ENCODE results near the gene ANO7. TPM values are rescaled to one million over a fixed set of nuclear protein-coding genes. Genes with fewer than 3 reads are reported as not detected.

Gene ANO7
- total RNA-seq, 2 experiments from 2014 or later = 0.29 to 0.31 TPM

DNA sequence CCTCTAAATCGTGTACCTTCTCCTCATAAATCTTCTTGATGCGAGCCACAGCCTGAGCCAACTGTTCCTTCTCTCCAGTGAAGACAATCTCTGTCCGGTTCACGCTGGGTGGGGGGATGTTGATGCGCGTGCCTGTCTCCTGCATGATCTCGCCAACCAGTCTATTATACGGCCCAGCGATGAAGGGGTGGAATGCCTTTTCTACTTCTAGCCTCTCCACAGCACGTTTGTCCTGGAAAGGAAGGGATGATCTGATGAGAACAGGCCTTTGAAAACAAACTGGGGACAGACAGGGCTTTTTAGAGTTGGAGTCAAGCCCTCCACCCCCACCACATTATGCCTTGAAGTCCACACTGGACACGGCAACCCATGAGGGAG lies 67.7 kb downstream of the ANO7 start:
- no peak overlapping the region for H3K27ac Mint-ChIP-seq
- peaks cover 5% of the 10 kb centered on the region for H3K4me1 Mint-ChIP-seq (ENCODE audit: low read depth)
- H3K4me3 Mint-ChIP-seq = no peak overlapping the region
- H3K36me3 Mint-ChIP-seq (ENCODE audit: low read depth) = peaks cover 64% of the 10 kb centered on the region
- H3K9me3 Mint-ChIP-seq (ENCODE audit: insufficient read depth) = no peaks in the 10 kb centered on the region
- DNase-seq (no peak), ATAC-seq (no peak)
- CTCF ChIA-PET = no interaction called here
- no peaks in the 10 kb centered on the region for H3K27me3 Mint-ChIP-seq (ENCODE audit: low read depth)
- POLR2A ChIA-PET = no interaction called here

- no peaks in the 10 kb centered on the region for H3K27me3 Mint-ChIP-seq (ENCODE audit: low read depth)
- no peak overlapping the region for H3K27ac Mint-ChIP-seq
- DNase-seq (no peak), ATAC-seq (no peak)
- peaks cover 61% of the 10 kb centered on the region for H3K36me3 Mint-ChIP-seq (ENCODE audit: low read depth)
- peaks cover 5% of the 10 kb centered on the region for H3K4me1 Mint-ChIP-seq (ENCODE audit: low read depth)
- ChIA-PET POLR2A (no interaction called here), CTCF (interaction anchor here (0.9 to 2.6 kb wide), 3 partner anchors 10 to 45 kb away, joined by 3 to 8 read pairs (median 3); no protein-coding TSS in a partner anchor)
- no peak overlapping the region for H3K4me3 Mint-ChIP-seq
- H3K9me3 Mint-ChIP-seq (ENCODE audit: insufficient read depth) = no peaks in the 10 kb centered on the region
Observed at GRCh38 chr2:241257419-241258032, 69.0 kb downstream of the ANO7 start.

DNA sequence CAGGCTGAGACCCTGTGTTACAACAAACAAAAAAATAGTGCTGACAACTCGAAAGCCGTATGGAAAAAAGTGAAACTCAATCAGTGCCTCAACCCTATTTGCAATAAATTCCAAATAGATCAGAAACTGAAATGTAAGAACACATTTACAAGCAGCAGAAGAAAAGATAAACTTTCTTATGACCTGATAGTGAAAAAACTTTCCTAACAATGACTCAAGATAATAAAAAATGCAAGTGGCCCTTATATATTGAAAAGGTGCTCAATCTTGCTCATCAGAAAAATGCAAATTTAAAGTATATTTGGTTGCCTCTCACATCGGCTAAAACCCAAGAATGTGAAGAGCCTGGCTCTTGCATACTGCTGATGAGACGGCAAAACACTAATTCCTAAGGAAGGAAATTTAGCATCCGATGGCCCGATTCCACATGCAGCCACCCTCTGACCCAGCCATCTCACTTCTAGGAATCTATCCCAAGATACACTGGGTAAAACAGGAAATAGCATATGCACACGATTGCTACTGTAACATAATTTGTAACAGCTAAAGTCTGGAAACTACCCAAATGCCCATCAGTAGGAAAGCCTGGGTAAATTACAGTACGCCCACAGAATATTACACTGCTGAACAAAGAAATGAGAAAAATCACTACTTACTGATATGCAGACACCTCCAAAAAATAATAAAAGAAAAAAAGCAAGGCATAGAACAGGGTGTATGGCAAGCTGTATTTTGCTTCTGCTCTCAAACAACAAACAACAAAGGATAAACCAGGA lies 70.2 kb downstream of the ANO7 start:
- ATAC-seq (no peak), DNase-seq (no peak)
- Mint-ChIP-seq H3K36me3 (ENCODE audit: low read depth) (peaks cover 60% of the 10 kb centered on the region), H3K27ac (peak overlapping the region; percentile 39), H3K9me3 (ENCODE audit: insufficient read depth) (no peaks in the 10 kb centered on the region), H3K4me3 (no peak overlapping the region), H3K27me3 (ENCODE audit: low read depth) (no peaks in the 10 kb centered on the region), H3K4me1 (ENCODE audit: low read depth) (peaks cover 5% of the 10 kb centered on the region)
- ChIA-PET POLR2A (no interaction called here), CTCF (interaction anchor here (2.6 kb wide), 1 partner anchor 9 kb away, joined by 8 read pairs; no protein-coding TSS in a partner anchor)

- no peak for DNase-seq
- H3K36me3 Mint-ChIP-seq (ENCODE audit: low read depth) = peaks cover 54% of the 10 kb centered on the region
- H3K4me3 Mint-ChIP-seq = no peak overlapping the region
- ChIA-PET CTCF (no interaction called here), POLR2A (no interaction called here)
- no peaks in the 10 kb centered on the region for H3K27me3 Mint-ChIP-seq (ENCODE audit: low read depth)
- no peaks in the 10 kb centered on the region for H3K9me3 Mint-ChIP-seq (ENCODE audit: insufficient read depth)
- H3K27ac Mint-ChIP-seq = no peak overlapping the region
- peaks cover 5% of the 10 kb centered on the region for H3K4me1 Mint-ChIP-seq (ENCODE audit: low read depth)
- ATAC-seq = no peak
Observed at GRCh38 chr2:241260911-241261310, 72.4 kb downstream of the ANO7 start.

GRCh38 chr2:241261628-241262027 lies 73.2 kb downstream of the ANO7 start:
- no peak overlapping the region for H3K27ac Mint-ChIP-seq
- no peaks in the 10 kb centered on the region for H3K9me3 Mint-ChIP-seq (ENCODE audit: insufficient read depth)
- ChIA-PET CTCF (no interaction called here), POLR2A (no interaction called here)
- no peaks in the 10 kb centered on the region for H3K27me3 Mint-ChIP-seq (ENCODE audit: low read depth)
- DNase-seq (no peak), ATAC-seq (no peak)
- H3K36me3 Mint-ChIP-seq (ENCODE audit: low read depth) = peaks cover 56% of the 10 kb centered on the region
- no peak overlapping the region for H3K4me3 Mint-ChIP-seq
- peaks cover 5% of the 10 kb centered on the region for H3K4me1 Mint-ChIP-seq (ENCODE audit: low read depth)

GRCh38 chr2:241263061-241263460 lies 74.6 kb downstream of the ANO7 start:
- ChIA-PET CTCF (no interaction called here), POLR2A (no interaction called here)
- H3K4me3 Mint-ChIP-seq = no peak overlapping the region
- H3K27ac Mint-ChIP-seq = no peak overlapping the region
- no peaks in the 10 kb centered on the region for H3K27me3 Mint-ChIP-seq (ENCODE audit: low read depth)
- peaks cover 6% of the 10 kb centered on the region for H3K4me1 Mint-ChIP-seq (ENCODE audit: low read depth)
- H3K36me3 Mint-ChIP-seq (ENCODE audit: low read depth) = peaks cover 58% of the 10 kb centered on the region
- DNase-seq (no peak), ATAC-seq (no peak)
- no peaks in the 10 kb centered on the region for H3K9me3 Mint-ChIP-seq (ENCODE audit: insufficient read depth)

DNA sequence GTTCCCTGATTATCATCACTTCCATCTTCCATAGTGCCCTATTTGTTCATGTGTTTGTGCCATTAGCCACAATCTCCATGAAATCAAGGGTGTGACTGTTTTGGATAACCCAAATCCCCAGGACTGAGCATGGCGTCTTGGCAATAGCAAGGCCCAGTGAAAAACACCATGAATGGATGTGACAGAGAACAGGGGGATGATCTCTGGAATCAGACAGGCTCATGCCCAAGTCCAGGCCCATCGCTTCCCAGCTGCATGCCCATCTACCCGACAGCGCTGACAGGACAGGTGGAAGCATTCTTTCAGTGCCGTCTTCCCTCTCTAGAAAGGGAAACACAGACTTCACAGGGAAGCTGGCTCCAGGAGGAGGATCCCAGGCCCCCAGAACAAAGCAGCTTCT lies 77.0 kb downstream of the ANO7 start:
- Mint-ChIP-seq H3K27me3 (ENCODE audit: low read depth) (no peaks in the 10 kb centered on the region), H3K9me3 (ENCODE audit: insufficient read depth) (no peaks in the 10 kb centered on the region), H3K4me3 (no peak overlapping the region), H3K4me1 (ENCODE audit: low read depth) (peaks cover 12% of the 10 kb centered on the region), H3K36me3 (ENCODE audit: low read depth) (peaks cover 53% of the 10 kb centered on the region), H3K27ac (no peak overlapping the region)
- ATAC-seq (no peak), DNase-seq (no peak)
- CTCF ChIA-PET = no interaction called here
- POLR2A ChIA-PET = interaction anchor here (0.6 kb wide), 1 partner anchor 12 kb away, joined by 3 read pairs; no protein-coding TSS in a partner anchor

DNA sequence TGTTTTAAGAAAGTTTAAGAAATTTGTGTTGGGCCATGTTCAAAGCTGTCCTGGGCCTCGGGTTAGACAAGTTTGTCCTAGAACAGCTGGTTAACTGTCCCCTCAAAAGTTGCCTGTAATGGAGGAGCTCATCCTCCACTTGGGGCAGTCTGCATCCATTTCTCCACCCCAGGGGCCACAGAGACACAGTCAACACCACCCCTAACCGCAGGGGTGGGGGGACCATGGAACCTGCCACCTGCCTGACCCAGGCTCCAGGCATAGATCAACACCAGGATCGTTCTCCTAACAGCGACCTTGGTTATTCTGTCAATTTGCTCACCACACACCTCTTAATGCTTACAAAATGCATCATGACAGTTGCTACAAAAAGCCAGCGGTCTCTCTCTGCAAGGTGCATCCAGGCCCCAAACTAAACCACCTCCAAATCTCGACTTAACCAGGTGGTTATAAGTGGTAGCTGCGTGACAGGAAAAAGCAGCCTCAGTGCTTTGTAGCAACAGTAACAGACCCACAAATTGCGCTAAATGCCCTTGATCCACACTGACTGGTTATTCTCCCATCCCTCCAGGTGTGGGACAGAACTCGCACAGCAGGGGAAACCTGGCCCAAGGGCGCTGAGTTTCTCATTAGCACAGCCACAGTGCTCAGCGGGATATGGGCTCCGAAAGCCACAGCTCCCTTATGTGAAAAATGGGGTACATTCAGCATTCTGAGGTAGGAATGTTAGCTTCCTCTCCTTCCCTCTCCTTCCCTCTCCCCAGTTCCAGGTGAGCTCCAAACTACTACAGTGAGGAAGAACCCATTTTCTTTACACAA lies 79.0 kb downstream of the ANO7 start:
- H3K27me3 Mint-ChIP-seq (ENCODE audit: low read depth) = no peaks in the 10 kb centered on the region
- H3K36me3 Mint-ChIP-seq (ENCODE audit: low read depth) = peaks cover 44% of the 10 kb centered on the region
- POLR2A ChIA-PET = interaction anchor here (0.8 to 1.1 kb wide), 2 partner anchors 46 to 47 kb away, joined by 4 to 6 read pairs; partner anchors contain the start of gene HDLBP
- CTCF ChIA-PET = interaction anchor here (1.3 to 1.9 kb wide), 2 partner anchors 10 to 14 kb away, joined by 3 to 8 read pairs; no protein-coding TSS in a partner anchor
- H3K9me3 Mint-ChIP-seq (ENCODE audit: insufficient read depth) = no peaks in the 10 kb centered on the region
- H3K4me1 Mint-ChIP-seq (ENCODE audit: low read depth) = peaks cover 26% of the 10 kb centered on the region
- DNase-seq (no peak), ATAC-seq (no peak)
- no peak overlapping the region for H3K4me3 Mint-ChIP-seq
- H3K27ac Mint-ChIP-seq = no peak overlapping the region

GRCh38 chr2:241268306-241268705 lies 79.8 kb downstream of the ANO7 start:
- POLR2A ChIA-PET = interaction anchor here (0.8 kb wide), 1 partner anchor 47 kb away, joined by 6 read pairs; the partner anchor contains the start of gene HDLBP
- Mint-ChIP-seq H3K27me3 (ENCODE audit: low read depth) (no peaks in the 10 kb centered on the region), H3K9me3 (ENCODE audit: insufficient read depth) (no peaks in the 10 kb centered on the region), H3K4me1 (ENCODE audit: low read depth) (peaks cover 28% of the 10 kb centered on the region), H3K4me3 (no peak overlapping the region), H3K27ac (no peak overlapping the region), H3K36me3 (ENCODE audit: low read depth) (peaks cover 36% of the 10 kb centered on the region)
- CTCF ChIA-PET = interaction anchor here (1.9 kb wide), 1 partner anchor 11 kb away, joined by 8 read pairs; no protein-coding TSS in a partner anchor
- ATAC-seq (no peak), DNase-seq (no peak)

- ChIA-PET POLR2A (interaction anchor here (0.7 kb wide), 1 partner anchor 30 kb away, joined by 3 read pairs; no protein-coding TSS in a partner anchor), CTCF (no interaction called here)
- no peaks in the 10 kb centered on the region for H3K9me3 Mint-ChIP-seq (ENCODE audit: insufficient read depth)
- no peaks in the 10 kb centered on the region for H3K27me3 Mint-ChIP-seq (ENCODE audit: low read depth)
- no peak overlapping the region for H3K4me3 Mint-ChIP-seq
- peaks cover 36% of the 10 kb centered on the region for H3K36me3 Mint-ChIP-seq (ENCODE audit: low read depth)
- ATAC-seq (no peak), DNase-seq (no peak)
- peaks cover 32% of the 10 kb centered on the region for H3K4me1 Mint-ChIP-seq (ENCODE audit: low read depth)
- H3K27ac Mint-ChIP-seq = no peak overlapping the region
Observed at GRCh38 chr2:241268716-241269445, 80.4 kb downstream of the ANO7 start.

- ChIA-PET CTCF (no interaction called here), POLR2A (interaction anchor here (0.7 to 0.8 kb wide), 2 partner anchors 29 to 44 kb away, joined by 3 read pairs; no protein-coding TSS in a partner anchor)
- ATAC-seq (no peak), DNase-seq (no peak)
- Mint-ChIP-seq H3K27ac (no peak overlapping the region), H3K36me3 (ENCODE audit: low read depth) (peaks cover 39% of the 10 kb centered on the region), H3K27me3 (ENCODE audit: low read depth) (no peaks in the 10 kb centered on the region), H3K4me3 (no peak overlapping the region), H3K4me1 (ENCODE audit: low read depth) (peaks cover 33% of the 10 kb centered on the region), H3K9me3 (ENCODE audit: insufficient read depth) (no peaks in the 10 kb centered on the region)
Observed at GRCh38 chr2:241269707-241270520, 81.4 kb downstream of the ANO7 start.
